ENCODE results near the gene SDHAF4.

The SDHAF4 gene

DNA sequence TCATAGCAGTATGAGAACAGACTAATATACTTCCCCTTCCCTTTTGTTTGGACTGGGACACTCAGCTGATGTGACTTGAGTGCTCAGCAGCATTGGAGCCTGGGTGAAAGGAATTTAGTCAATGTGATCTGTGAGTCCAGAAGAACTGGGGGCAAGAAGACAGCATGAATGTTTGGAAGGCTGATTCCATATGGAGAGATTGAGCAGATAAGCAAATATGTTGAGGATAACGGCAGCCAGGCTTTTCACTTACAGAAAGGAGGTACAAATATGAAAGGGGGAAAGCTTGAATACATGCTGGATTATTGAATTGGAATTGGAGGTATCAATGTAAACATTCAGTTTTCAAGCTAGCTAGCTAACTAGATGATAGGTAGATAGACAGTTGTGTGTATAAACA is 63.2 kb downstream of the SDHAF4 start:
- TF ChIP-seq, protein P1, sequence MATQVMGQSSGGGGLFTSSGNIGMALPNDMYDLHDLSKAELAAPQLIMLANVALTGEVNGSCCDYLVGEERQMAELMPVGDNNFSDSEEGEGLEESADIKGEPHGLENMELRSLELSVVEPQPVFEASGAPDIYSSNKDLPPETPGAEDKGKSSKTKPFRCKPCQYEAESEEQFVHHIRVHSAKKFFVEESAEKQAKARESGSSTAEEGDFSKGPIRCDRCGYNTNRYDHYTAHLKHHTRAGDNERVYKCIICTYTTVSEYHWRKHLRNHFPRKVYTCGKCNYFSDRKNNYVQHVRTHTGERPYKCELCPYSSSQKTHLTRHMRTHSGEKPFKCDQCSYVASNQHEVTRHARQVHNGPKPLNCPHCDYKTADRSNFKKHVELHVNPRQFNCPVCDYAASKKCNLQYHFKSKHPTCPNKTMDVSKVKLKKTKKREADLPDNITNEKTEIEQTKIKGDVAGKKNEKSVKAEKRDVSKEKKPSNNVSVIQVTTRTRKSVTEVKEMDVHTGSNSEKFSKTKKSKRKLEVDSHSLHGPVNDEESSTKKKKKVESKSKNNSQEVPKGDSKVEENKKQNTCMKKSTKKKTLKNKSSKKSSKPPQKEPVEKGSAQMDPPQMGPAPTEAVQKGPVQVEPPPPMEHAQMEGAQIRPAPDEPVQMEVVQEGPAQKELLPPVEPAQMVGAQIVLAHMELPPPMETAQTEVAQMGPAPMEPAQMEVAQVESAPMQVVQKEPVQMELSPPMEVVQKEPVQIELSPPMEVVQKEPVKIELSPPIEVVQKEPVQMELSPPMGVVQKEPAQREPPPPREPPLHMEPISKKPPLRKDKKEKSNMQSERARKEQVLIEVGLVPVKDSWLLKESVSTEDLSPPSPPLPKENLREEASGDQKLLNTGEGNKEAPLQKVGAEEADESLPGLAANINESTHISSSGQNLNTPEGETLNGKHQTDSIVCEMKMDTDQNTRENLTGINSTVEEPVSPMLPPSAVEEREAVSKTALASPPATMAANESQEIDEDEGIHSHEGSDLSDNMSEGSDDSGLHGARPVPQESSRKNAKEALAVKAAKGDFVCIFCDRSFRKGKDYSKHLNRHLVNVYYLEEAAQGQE (IDR thresholded peaks at IDR 0.05; ENCODE audit: insufficient replicate concordance, low read depth), result no peak
- no peak for TF ChIP-seq POLR2AphosphoS5 (IDR thresholded peaks at IDR 0.05; ENCODE audit: low read depth)
- TF ChIP-seq, protein P2, sequence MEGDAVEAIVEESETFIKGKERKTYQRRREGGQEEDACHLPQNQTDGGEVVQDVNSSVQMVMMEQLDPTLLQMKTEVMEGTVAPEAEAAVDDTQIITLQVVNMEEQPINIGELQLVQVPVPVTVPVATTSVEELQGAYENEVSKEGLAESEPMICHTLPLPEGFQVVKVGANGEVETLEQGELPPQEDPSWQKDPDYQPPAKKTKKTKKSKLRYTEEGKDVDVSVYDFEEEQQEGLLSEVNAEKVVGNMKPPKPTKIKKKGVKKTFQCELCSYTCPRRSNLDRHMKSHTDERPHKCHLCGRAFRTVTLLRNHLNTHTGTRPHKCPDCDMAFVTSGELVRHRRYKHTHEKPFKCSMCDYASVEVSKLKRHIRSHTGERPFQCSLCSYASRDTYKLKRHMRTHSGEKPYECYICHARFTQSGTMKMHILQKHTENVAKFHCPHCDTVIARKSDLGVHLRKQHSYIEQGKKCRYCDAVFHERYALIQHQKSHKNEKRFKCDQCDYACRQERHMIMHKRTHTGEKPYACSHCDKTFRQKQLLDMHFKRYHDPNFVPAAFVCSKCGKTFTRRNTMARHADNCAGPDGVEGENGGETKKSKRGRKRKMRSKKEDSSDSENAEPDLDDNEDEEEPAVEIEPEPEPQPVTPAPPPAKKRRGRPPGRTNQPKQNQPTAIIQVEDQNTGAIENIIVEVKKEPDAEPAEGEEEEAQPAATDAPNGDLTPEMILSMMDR (IDR thresholded peaks at IDR 0.05; ENCODE audit: insufficient read depth, low read length), result no peak
- no peak overlapping the region for H3K27ac ChIP-seq (replicated peaks)
- DNase-seq (ENCODE audit: low read depth in 1 of 2, low spot score in 1 of 2), result no peak
- H3K4me3 ChIP-seq (replicated peaks; ENCODE audit: insufficient read depth, low read length), result no peak overlapping the region
- no peaks in the 10 kb centered on the region for H3K27me3 ChIP-seq (ENCODE audit: insufficient read depth, poor library complexity, severe bottlenecking)

DNA sequence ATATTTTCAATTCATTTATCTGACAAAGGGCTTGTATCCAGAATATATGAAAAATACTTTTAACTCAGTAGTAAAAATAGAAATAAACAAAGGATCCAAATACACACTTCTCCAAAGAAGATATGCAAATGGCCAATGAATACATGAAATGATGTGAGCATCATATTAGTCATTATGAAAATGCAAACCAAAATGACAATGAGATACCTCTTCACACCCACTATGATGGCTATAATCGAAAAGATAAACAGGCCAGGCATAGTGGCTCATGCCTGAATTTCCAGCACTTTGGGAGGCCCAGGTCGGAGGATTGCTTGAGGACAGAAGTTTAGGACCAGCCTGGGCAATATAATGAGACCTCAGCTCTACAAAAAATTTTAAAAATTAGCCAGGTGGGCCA is 67.1 kb downstream of the SDHAF4 start:
- no peak for DNase-seq (ENCODE audit: low read depth in 1 of 2, low spot score in 1 of 2)
- TF ChIP-seq SPI1 (IDR thresholded peaks at IDR 0.05; ENCODE audit: borderline replicate concordance, low read depth), result no peak
- TF ChIP-seq, protein P1 (IDR thresholded peaks at IDR 0.05; ENCODE audit: insufficient replicate concordance, low read depth), result no peak
- TF ChIP-seq POLR2AphosphoS5 (IDR thresholded peaks at IDR 0.05; ENCODE audit: low read depth), result no peak
- no peak for TF ChIP-seq GABPA (IDR thresholded peaks at IDR 0.05; ENCODE audit: low read depth)
- TF ChIP-seq, protein P2 (IDR thresholded peaks at IDR 0.05; ENCODE audit: insufficient read depth, low read length), result no peak
- Histone ChIP-seq H3K27me3 (ENCODE audit: insufficient read depth, poor library complexity, severe bottlenecking) (no peaks in the 10 kb centered on the region), H3K27ac (replicated peaks) (no peak overlapping the region), H3K4me3 (replicated peaks; ENCODE audit: insufficient read depth, low read length) (no peak overlapping the region)

- TF ChIP-seq, protein P1 (IDR thresholded peaks at IDR 0.05; ENCODE audit: insufficient replicate concordance, low read depth), result no peak
- H3K27ac ChIP-seq (replicated peaks), result no peak overlapping the region
- no peak for DNase-seq (ENCODE audit: low read depth in 1 of 2, low spot score in 1 of 2)
- H3K27me3 ChIP-seq (ENCODE audit: insufficient read depth, poor library complexity, severe bottlenecking), result no peaks in the 10 kb centered on the region
- H3K4me3 ChIP-seq (replicated peaks; ENCODE audit: insufficient read depth, low read length), result no peak overlapping the region
These were observed 69.9 kb downstream of the SDHAF4 start for GRCh38 chr6:70636596-70636995.

DNA sequence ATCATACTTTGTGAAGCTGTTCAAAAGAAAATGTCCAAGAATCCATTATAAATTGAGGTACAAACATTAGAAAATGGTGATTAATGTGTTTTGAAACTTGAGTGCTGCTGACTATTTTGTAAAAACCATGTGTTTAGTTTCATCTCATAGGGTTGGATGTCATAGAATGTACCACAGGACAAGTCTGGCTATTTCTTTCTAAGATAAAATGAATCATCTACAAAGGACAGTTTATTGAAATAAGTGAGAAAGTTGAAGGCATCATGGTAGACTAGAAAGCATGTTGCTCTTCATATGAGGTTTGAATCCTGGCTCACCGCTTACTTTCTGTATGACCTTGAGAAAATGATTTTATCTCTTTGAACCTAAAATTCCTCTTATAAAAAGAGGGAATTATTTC is 71.7 kb downstream of the SDHAF4 start:
- DNase-seq (ENCODE audit: low read depth in 1 of 2, low spot score in 1 of 2), result no peak
- no peak for TF ChIP-seq SPI1 (IDR thresholded peaks at IDR 0.05; ENCODE audit: borderline replicate concordance, low read depth)
- H3K4me3 ChIP-seq (replicated peaks; ENCODE audit: insufficient read depth, low read length), result no peak overlapping the region
- no peak overlapping the region for H3K27ac ChIP-seq (replicated peaks)
- no peaks in the 10 kb centered on the region for H3K27me3 ChIP-seq (ENCODE audit: insufficient read depth, poor library complexity, severe bottlenecking)
